Calu3 (cell line): ENCODE data around the gene TTLL11. TPM values are rescaled to one million over a fixed set of nuclear protein-coding genes. Genes with fewer than 3 reads are reported as not detected.
A peak's percentile ranks its signal among the peaks of the same experiment; 100 is the strongest.

Source experiments
- BruUV-seq: library from RNA; stranded (reverse); fragments of 400-500 nt; replicated peaks from 2 replicates; lab custom pipeline; 2021; lab: Mats Ljungman, UMichigan
- CTCF ChIA-PET: fragments of 300-600 bp; sonication (Branson Sonifier 250); formaldehyde crosslinking; loops from one replicate; lab custom pipeline; 2022; ENCODE audit warnings: antibody characterized with exemption; lab: Charles Lee
- DNase-seq: peaks from one replicate; pipeline ENCODE4 v3.0.0; 2022
- H3K27ac Mint-ChIP-seq: one replicate; pipeline ENCODE4 v1.8.0; 2022; ENCODE audit warnings: mixed read lengths; ENCODE audit not compliant: unreplicated experiment
- H3K27me3 Mint-ChIP-seq: one replicate; pipeline ENCODE4 v1.8.0; 2022; ENCODE audit warnings: mixed read lengths; ENCODE audit not compliant: unreplicated experiment
- H3K36me3 Mint-ChIP-seq: one replicate; pipeline ENCODE4 v1.8.0; 2022; ENCODE audit warnings: mild to moderate bottlenecking, moderate library complexity, mixed read lengths; ENCODE audit not compliant: insufficient read depth, unreplicated experiment
- H3K4me1 Mint-ChIP-seq: one replicate; pipeline ENCODE4 v1.8.0; 2022; ENCODE audit warnings: mild to moderate bottlenecking, low read depth, mixed read lengths; ENCODE audit not compliant: unreplicated experiment
- H3K4me3 Mint-ChIP-seq: one replicate; pipeline ENCODE4 v1.8.0; 2022; ENCODE audit warnings: mild to moderate bottlenecking, low read depth, moderate library complexity, mixed read lengths; ENCODE audit not compliant: unreplicated experiment
- H3K9me3 Mint-ChIP-seq: one replicate; pipeline ENCODE4 v1.8.0; 2022; ENCODE audit warnings: low read depth, mixed read lengths; ENCODE audit not compliant: unreplicated experiment
- intact Hi-C: fragments of 100-400 bp; cut with micrococcal nuclease; formaldehyde crosslinking; loops from one replicate; pipeline ENCODE4 v1.10.0; 2022; ENCODE audit not compliant: unreplicated experiment
- total RNA-seq: library from RNA; stranded (reverse); gene quantifications from 2 replicates; pipeline ENCODE4 v1.2.3, GENCODE V29; 2022
- TF ChIP-seq, protein P1 (sequence below): fragments of 200-600 bp; IDR thresholded peaks from one replicate; pipeline ENCODE4 v1.8.0; 2022; ENCODE audit warnings: antibody characterized with exemption; ENCODE audit not compliant: unreplicated experiment

The TTLL11 gene
- total RNA-seq, 1 experiment from 2014 or later: 10.5 TPM

DNA sequence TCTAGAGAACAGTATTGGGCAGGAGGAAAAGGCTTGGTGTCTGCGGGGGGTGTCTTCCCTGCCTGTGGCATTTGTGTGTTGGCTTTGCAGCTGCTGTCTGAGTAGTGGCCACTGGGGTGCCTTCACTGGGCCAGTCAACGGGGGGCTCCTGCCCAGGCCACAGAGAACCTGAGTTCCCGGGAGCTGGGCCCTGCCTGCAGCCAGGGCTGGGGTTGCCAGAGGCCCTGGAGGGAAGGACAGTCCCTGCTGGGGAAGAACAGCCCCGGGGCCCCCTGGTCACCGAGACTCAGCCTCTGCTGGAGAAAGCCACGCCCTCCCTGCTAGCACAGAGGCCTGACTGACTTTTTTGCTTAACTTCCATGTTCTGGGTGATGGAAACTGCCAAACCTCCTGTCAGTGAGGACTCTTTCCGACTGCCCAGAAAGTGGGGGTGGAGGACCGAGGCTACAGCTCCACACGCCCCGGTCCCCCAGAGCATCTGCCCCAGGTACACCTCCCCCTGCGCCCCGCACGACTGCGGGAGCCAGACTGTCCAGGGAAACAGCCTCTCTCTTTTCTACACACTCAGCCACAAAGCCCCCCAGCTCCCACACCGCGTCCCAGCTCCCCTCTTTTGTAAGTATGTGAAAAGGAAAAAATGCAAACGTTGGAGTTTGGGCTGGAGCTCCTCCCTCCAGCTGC, 308.2 kb downstream of the TTLL11 start:
- BruUV-seq: TSS peak; percentile 76
- CTCF ChIA-PET: no interaction called here
- TF ChIP-seq, protein P1, sequence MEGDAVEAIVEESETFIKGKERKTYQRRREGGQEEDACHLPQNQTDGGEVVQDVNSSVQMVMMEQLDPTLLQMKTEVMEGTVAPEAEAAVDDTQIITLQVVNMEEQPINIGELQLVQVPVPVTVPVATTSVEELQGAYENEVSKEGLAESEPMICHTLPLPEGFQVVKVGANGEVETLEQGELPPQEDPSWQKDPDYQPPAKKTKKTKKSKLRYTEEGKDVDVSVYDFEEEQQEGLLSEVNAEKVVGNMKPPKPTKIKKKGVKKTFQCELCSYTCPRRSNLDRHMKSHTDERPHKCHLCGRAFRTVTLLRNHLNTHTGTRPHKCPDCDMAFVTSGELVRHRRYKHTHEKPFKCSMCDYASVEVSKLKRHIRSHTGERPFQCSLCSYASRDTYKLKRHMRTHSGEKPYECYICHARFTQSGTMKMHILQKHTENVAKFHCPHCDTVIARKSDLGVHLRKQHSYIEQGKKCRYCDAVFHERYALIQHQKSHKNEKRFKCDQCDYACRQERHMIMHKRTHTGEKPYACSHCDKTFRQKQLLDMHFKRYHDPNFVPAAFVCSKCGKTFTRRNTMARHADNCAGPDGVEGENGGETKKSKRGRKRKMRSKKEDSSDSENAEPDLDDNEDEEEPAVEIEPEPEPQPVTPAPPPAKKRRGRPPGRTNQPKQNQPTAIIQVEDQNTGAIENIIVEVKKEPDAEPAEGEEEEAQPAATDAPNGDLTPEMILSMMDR: no peak
- Mint-ChIP-seq H3K4me3 (no peak overlapping the region), H3K27ac (no peak overlapping the region), H3K4me1 (no peaks in the 10 kb centered on the region), H3K36me3 (peaks cover 28% of the 10 kb centered on the region), H3K9me3 (no peaks in the 10 kb centered on the region), H3K27me3 (no peaks in the 10 kb centered on the region)
- DNase-seq: no peak
- intact Hi-C loops: no loop called here

DNA sequence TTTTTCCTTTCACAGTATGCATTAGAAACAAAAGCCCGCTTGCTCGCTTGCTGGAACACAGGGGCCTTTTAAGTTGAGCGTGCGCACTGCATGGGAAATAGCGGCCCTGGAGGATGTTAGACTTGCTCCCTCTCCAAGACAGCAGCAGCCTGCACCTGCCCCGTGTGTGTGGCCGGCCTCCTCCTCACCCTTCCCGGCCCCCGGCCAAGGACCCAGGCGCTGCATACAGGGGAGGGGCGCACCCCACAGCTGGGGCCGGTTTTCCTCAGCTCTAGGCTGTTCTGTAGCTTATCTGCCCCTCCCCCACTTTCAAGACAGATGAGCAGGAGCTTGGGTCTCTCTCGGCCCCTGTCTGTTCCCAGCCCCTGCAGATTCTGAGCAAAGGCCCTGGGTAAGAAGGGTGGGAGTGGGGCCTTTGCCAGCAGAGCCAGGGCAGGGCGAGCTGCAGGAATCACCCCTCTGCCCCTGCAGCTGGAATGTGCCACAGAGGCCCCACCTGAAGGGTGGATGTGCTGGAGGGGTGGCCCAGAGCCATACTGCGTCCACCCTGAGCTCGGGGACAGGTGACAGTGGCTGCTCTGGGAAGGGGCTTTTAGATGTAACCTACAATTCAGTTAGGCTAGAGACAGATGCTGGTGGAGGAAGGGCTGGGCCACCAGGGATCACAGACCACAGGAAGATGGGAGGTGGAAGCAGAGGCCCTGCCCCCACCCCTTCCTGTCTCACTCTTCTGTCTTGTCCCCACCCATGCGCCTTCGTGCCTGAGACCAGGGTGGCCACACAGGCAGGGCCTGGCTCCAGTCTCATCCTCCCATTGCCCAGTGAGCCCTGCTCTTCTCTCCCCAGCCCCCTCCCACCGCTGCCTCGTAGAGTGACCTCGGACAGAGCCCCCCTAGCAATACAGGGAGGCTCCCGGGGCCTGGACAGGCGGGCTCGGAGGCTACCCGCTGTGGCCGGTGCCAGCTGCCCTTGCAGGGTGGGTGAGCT, 309.3 kb downstream of the TTLL11 start:
- Mint-ChIP-seq H3K4me3 (no peak overlapping the region), H3K9me3 (no peaks in the 10 kb centered on the region), H3K36me3 (peaks cover 32% of the 10 kb centered on the region), H3K4me1 (no peaks in the 10 kb centered on the region), H3K27me3 (no peaks in the 10 kb centered on the region), H3K27ac (no peak overlapping the region)
- BruUV-seq: no TSS peak
- TF ChIP-seq, protein P1: no peak
- no peak for DNase-seq
- CTCF ChIA-PET: no interaction called here
- intact Hi-C loops: no loop called here

DNA sequence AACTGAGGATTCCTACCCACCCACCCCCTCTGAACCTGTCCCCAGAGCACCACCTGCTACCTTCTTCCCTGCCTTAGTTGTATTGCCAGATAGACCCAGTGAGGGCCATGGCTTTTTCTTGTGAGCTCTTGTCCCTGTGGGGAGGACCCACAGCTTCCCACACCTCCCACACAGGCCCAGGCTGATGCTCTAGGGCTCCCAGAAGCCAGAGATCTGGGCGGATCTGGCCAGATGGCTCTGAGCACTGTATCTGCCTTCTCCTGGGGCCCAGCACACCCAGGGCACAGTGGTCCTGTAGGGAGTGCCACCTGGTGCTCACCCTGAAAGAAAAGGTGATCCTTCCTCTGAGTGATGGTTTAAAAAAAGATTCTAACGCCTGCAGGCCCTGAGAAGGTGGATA, 310.0 kb downstream of the TTLL11 start:
- Mint-ChIP-seq H3K9me3 (no peaks in the 10 kb centered on the region), H3K27ac (no peak overlapping the region), H3K4me3 (no peak overlapping the region), H3K36me3 (peaks cover 32% of the 10 kb centered on the region), H3K27me3 (no peaks in the 10 kb centered on the region), H3K4me1 (no peaks in the 10 kb centered on the region)
- CTCF ChIA-PET: no interaction called here
- no TSS peak for BruUV-seq
- DNase-seq: no peak
- intact Hi-C loops: no loop called here
- TF ChIP-seq, protein P1: no peak

DNA sequence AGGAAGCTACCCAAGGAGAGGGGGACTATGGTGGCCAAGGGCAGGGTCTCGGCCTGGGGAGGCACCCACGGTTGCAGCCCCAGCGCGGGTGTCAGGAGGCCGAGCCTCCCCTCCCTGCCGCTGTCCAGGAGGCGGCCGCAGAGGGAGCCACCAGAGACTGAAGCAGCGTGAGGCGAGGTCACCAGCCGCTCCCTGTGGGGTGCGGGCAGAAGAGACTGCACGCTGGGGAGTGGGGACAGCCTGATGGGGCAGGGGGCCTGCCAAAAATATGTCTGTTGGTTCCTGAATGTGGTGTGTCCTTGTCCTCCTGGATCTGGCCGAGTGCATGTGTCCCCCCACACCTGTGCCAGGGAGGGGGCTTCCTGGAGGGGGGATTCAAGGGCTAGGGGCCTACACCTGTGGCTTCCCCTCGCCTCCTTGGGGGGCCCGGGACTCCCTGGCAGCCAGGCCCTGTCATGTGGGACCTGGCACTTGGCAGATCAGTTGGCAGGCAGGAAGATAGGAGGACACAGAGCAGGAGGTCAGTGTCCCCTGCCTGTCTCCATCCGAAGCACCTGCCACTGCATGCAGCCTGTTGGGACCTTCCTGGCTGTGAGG, 310.5 kb downstream of the TTLL11 start:
- BruUV-seq: no TSS peak
- intact Hi-C loops: no loop called here
- Mint-ChIP-seq H3K27ac (no peak overlapping the region), H3K36me3 (peaks cover 32% of the 10 kb centered on the region), H3K4me3 (no peak overlapping the region), H3K9me3 (no peaks in the 10 kb centered on the region), H3K4me1 (no peaks in the 10 kb centered on the region), H3K27me3 (no peaks in the 10 kb centered on the region)
- no peak for DNase-seq
- CTCF ChIA-PET: no interaction called here
- TF ChIP-seq, protein P1: no peak
